ENCODE measurements around the gene RPL35.

DNA sequence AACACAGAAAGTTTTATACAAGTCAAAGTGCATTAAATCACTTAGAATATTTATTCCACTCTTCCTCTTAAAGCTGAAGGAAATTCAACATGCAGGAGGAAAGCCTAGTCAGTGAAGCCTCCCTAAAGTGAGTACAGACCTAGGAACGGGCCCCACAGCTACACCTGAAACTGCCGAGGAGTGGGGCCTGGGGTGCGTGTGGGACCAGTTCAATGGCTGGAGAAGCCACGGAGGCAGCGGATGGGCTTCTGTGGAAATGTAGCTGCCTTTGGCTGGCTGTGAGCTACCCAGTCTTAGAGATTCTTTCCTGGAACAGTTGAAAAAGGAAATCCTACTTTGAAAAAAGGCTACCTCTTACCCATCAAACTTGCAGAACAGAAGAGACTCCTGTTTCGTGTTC, 16.8 kb upstream of the RPL35 start:
- no peak for TF ChIP-seq POLR2A (IDR thresholded peaks at IDR 0.05)
- TF ChIP-seq, protein P1, sequence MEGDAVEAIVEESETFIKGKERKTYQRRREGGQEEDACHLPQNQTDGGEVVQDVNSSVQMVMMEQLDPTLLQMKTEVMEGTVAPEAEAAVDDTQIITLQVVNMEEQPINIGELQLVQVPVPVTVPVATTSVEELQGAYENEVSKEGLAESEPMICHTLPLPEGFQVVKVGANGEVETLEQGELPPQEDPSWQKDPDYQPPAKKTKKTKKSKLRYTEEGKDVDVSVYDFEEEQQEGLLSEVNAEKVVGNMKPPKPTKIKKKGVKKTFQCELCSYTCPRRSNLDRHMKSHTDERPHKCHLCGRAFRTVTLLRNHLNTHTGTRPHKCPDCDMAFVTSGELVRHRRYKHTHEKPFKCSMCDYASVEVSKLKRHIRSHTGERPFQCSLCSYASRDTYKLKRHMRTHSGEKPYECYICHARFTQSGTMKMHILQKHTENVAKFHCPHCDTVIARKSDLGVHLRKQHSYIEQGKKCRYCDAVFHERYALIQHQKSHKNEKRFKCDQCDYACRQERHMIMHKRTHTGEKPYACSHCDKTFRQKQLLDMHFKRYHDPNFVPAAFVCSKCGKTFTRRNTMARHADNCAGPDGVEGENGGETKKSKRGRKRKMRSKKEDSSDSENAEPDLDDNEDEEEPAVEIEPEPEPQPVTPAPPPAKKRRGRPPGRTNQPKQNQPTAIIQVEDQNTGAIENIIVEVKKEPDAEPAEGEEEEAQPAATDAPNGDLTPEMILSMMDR (IDR thresholded peaks at IDR 0.05), result no peak
